Stimulated activated CD8-positive, alpha-beta memory T cell treated with anti-CD3 and anti-CD28 coated beads, Interleukin-12 subunit alpha, Interleukin-12 subunit beta, amount 100 ng/mL, for 1 hour (primary cell): ENCODE data around the gene GPAT2.
"Not testable (repeated sequence)": the region's sequence is repeated elsewhere in the genome, so short reads cannot be mapped to it uniquely, and the experiment has no call there.

ENCODE experiments used
- DNase-seq: peaks from one replicate; pipeline ENCODE4 v3.0.0-alpha.2; 2020; ENCODE audit warnings: low read depth

Gene GPAT2

DNA sequence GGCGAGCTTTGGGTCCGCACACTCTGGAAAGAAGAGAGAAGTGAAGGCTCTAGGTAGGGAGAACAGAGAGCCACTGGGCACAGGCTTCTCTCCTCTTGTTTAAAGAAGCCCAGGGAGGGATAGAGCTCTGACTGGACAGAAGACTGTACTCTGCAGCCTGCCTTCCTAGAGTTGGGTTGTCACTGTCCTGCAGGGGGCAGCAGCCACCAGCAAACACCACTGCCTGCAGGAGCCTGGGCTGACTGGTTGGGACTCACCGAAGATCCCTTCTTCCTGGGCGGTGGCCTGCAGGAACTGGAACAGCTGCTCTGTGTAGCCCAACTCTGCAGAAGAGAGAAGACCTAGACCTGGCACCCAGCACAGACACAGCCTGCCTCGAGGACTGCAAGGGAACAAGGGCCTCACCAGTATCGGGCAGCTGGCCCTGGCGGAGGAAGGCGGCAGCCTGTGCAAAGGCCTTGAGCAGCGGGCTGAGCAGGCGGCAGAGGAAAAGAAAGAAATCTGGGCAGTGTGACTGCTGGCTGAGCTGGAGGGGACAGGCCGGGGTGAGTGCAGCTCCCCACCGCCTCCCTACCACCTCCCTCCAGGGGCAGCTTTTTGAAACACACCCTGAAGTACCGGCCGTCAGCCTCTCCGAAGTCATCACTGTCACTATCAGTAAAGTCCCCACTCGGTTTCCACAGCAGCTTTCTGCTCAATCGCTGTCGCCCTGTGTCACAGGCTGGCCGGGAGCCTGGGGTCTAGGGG is 11.8 kb downstream of the GPAT2 start:
- DNase-seq: peak; percentile 25

DNA sequence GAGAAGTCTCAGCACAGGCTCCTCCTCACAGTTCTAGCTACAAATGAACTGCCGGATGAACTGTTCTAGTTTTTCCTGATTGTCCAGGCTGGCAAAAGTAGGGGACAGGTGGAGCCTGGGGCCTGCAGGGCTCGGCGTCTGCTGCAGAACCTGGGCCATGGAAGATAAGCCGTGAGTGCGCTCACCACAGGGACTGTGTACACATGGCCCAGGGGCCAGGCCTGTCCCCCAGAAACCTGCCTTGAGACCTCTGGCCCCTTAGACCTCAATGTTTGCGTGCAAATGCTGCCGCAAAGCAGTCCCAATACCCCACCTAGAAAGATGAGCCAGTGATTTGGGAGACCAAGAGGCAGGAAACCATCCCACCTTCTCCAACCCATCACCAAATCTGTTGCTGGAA is 12.6 kb downstream of the GPAT2 start:
- DNase-seq: not testable (repeated sequence)

DNA sequence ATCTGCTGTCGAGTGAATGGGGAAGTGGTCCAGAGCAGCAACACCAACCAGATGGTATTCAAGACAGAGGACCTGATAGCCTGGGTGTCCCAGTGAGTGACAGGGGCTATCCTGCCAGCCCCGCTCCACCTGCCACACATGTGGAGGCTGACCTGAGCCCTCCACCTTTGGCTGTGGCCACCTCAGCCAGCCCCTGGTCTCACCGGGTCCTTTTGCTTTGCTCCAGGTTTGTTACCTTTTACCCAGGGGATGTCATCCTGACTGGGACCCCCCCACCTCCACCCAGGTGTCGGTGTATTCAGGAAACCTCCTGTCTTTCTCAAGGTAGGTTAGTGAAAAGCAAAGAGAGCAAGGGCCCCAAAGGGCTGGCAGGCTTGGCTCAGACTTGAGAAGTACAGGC is 13.6 kb downstream of the GPAT2 start:
- not testable (repeated sequence) for DNase-seq

DNA sequence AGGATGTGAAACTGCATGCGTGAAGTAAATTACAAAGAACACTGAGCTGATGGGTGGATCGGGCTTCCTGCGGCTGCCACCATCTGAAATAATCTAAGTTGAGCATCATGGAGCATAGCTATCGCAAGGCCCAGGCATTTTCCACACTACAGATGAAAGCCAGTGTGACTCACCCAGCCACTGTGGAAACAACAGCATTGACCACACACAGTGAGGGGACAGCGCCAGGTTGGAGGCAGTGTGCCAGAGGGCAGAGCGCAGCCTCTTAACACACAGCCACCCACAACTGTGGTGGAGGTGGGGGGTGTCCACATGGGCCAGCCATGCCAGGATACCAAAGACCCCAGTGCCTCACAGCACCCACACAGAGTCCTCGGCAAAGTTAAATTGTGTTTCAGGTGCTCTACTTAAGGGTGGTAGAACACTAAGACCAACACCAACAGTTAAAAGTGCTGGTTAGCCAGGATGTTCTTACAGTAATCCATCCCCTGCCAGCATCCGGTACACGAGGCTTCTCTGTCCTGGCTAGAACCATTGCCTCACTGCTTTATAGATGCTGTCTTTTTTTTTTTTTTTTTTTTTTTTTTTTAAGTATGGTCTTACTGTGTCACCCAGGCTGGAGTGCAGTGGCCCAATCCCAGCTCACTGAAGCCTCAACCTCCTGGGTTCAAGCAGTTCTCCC is 14.7 kb downstream of the GPAT2 start:
- DNase-seq: not testable (repeated sequence)

DNA sequence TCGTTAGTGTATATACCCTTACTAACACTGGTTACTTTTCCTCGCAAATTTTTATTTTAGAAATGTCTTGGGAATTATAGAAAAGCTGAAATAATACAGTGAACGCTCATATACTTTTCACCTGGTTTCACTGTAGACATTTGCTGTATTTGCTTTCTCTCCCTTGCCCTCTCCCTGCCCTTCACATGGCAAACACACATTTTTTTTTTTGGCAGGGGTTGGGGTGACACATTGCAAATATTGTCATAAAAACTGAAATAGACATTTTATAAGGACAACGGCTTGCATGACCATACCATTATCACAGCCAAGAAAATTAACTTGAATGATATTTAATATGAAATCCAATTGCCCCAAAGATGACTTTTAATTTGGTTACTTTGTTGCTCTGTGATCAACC is 18.4 kb downstream of the GPAT2 start:
- DNase-seq: not testable (repeated sequence)

DNA sequence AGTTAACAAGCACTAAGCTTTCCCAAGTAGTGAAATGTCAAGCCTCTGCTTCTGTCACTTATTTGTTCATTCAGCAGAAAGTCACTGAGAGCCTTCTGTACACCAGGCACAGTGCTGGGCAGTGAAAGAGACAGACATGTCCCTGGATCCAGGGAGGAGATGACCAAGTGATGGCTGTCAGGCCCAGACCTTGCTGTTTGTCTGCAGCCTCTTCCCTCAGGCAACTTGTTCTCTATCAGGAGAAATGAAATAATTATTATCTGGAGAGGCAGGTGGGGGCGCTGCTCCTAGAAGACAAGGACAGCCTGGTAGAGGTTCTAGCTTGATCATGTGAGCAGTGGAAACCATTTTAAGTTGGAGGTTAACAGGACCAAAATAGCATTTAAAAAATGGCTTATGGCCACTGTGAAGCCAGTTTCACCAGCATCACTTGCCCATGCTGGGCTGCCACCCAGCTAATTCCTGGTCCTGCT is 21.9 kb downstream of the GPAT2 start:
- not testable (repeated sequence) for DNase-seq

DNA sequence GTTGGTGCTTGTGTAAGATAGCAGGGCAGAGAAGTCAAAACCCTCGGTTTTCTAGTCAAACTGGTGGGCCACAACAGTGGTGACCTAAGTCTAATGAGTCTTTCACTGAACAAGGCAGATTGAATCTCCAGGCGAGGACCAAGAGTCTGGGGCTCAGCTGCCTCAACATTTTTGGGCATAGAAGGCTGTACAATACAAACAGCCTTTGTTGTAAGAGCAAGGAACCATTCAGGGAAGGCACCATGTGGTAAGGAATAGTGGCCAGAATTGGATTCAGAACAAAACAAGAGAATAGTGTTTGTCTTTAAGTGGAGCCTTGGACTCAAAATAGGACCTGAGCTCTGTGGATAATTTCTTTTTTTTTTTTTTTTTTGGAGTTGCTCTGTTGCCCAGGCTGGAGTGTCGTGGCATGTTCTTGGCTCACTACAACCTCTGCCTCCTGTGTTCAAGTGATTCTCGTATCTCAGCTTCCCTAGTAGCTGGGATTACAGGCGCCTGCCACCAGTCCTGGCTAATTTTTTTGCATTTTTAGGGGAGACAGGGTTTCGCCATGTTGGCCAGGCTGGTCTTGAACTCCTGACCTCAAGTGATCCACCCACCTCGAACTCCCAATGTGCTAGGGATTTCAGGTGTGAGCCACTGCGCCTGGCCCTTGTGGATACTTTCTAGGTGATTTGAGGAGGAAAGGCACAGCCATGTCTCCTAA is 22.5 kb downstream of the GPAT2 start:
- not testable (repeated sequence) for DNase-seq

DNA sequence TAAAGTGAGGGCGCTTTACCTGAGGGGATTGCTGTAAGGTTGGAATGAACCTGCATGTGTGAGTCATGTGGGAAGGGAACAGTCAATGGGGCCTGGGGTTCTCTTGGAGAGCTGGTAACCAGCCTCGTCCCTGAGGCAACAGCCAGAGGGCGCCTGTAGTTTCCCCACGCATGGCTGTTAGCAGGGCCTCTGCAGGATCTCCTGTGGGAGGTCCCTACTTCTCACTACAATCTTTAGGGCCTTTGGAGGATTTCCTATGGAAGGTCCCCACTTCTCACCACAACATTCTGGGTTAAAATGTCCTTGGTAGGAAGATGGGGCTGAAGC is 23.6 kb downstream of the GPAT2 start:
- DNase-seq: not testable (repeated sequence)

DNA sequence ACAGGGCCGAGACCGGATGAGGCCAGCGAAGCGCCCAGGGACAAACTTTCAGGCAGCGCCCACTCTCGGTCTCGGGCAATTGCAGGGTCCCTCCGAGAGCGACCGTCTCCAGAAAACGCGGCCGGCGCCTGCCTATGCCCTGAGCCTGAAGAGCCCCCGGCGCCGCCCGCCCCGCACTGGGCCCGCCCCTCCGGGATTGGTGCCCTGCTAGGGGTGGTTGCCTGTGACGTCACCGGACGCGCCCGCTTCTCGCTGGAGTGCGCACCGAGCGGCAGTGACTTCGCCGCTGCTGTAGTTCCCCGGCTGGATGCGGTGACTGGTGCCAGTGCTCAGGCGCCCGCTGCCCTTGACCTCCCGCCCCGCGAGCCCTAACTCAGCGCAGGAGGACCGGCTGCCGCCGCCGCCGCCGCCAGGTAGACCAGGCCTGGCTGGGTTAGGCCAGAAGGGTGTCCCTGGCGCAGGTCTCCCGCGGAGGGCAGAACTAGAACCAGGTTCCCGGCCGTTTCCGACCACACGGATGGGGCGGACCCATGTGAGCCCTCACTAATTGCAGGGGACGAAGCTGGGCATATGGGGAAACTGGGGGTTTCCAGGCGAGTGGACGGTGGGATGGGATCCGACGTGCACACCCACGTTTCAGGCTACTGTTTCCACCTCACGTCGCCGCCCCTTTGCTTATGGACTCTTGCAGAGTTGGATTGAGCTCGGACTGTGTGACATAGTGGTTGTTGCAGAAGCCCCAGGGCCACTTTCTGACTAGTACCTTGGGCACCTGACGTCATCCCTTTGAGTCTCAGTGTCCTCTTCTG is 24.2 kb downstream of the GPAT2 start:
- peak; percentile 96 for DNase-seq

DNA sequence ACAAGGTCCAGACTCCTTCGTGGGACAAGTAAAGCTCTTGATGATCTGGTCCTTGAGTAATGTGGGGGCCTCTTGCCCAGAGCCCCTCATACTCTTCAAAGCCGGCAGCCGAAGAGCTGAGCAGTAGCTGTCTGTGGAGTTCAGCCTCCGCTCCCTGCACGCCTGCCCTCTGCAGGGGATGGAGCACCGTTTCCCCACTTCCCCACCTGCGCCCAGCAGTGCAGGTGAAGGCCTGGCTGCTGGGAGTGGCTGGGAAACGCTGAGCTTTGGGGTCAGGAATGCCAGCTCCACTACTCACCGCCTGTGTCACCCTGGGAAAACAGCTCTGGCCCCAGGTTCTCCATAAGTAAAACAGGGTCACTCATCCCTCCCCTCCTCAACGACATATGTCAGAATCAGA is 24.9 kb downstream of the GPAT2 start:
- not testable (repeated sequence) for DNase-seq

DNA sequence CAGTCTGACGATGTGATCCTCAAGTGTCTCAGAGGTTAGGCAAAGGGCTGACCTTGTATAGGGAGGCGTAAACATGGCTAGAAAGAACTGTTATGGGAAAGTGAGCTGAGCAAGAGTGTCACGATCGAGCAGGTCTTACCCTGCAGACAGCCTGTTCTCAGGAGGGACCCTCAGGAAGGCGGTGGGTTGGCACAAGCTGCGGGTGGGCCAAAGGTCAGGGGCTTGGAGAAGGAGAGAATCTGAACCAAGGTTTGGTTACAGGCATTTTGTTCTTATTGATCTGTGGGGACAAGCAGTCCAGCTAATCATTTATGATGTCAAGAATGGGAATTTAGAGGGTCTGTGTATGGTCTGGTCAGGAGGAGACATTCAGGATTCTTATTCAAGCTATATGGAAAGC is 26.7 kb downstream of the GPAT2 start:
- DNase-seq: not testable (repeated sequence)

DNA sequence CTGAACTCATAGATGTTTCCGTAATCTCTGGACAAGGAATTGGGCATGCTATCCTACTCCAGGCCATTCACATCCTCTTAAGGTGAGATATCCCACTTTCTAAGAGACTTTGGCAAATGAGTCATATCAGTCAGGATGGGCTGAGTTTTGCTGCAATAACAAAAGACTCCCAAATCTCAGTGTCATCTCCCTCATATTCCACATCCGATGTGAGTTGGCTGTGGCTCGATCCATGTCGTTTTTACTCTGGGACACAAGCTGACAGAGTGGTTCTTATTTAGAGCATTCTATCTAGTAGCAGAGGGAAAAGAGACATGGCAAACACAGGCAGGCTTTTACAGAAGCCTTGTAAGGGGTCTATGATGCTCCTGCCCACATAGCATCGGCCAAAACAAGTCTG is 28.5 kb downstream of the GPAT2 start:
- DNase-seq: not testable (repeated sequence)

DNA sequence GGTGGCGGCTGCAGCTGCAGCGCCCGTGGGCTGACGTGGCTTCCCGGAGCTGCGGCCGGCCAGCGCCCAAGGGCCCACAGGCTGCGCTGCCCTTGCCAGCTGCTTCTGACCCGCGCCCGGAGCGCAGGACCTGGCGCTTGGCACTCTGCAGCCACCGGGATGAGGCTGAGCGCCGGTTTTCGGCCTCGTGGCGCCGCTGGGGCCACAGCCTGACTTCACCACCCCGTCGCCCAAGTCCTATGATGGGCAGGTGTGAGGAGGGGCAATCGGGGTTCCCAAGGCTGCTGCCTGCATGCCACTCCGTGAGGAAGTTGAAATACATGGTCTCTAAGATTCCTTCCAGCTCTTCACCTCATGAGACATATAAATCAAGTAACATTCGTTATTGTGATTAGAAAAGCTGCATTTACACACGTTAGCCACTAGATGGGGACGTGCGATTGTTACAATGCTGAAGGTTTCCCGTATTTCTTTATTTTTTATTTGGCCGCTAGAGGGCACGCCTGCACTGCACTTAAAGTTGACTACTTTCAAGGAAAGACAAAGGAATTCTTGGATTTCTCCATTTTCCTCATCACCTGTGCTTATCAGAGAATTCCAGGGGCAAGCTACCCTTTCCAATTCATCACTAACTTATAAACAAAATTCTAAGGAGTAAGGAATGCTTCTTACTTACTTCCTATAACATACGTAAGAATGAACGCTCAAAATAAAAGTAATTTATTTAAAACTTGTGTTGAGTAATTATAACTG is 42.0 kb downstream of the GPAT2 start:
- DNase-seq: peak; percentile 37

DNA sequence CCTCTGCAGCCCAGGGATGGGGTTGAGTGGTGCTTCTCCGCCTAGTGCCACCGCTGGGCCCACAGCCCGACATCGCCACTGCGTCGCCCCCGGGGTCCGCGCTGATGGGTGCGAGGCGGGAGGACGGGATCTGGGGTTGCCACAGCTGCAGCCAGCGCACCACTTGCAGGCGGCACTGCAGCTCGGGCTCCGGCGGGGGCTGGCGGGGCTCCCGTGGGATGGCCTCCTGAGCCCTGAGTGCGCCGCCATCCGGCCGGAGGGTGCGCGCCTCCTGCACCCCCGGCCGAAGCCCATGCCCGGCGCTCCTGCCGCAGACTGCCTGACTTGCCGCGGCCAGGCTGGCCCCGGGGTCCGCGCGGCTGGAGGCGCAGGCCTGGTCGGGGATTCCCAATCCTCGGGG is 42.6 kb downstream of the GPAT2 start:
- DNase-seq: not testable (repeated sequence)

DNA sequence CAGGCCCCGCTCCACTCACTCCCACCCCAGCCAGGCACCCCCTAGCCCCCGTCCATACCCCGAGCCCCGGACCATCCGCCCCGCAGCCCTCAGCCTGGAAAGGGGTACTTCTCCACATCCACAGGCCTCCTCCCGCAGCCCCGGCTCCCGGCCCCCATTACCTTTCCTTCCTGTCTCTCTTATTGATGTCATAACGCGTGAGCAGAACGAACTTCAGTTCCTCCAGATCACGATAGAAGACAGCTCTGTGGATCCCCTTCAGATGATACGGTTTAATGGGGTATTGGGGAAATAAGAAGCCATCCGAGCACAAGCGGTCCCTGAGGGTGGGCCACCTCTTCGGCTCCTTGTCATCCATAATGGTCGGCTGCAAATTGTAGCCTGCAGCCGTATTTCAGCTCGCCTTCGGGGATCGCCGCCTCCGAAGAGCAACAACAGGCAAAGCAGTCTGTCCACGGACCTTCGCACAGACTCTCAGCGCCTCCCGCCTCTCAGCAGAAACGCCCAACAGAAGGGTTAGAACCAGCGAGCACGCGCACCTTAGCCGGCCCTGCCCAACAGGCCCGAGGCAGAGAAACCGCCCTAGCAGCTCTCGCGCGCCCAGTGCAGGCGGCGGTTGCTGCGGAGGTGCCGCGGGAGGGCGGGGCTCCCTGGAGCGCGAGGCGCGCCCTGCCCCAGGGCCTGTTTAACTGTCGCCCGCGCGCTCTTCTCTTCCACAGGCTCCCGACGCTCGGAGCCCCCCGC is 43.2 kb downstream of the GPAT2 start, which contains the start of gene ANKRD36C:
TSS of gene ANKRD36C (minus strand) at position 474 of the 744 bp plus-strand sequence. CDS start at position 358, 116 bp downstream.
- DNase-seq: not testable (repeated sequence)

DNA sequence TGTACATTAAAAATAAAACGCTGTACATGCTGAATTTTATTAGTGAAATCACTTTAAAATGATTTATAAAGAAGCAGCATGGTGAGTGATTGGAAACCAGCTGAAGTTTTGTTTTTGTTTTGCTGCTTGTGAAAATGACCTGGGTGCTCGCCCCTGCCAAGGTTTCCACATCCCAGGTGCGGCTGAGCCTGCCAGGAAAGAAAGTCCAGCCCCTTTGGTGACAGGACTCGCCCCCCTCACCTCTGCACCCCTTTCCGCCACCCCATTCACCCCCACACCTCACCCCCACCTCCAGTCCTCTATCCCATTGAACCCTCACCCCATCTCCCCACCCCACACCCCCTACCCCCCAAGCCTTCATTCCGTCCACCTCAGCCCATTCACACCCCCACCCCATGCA is 43.8 kb downstream of the GPAT2 start:
- DNase-seq: not testable (repeated sequence)
